HG02970 (cell line): ENCODE measurements around the gene ATP5MG.
"Not testable (repeated sequence)": the region's sequence is repeated elsewhere in the genome, so short reads cannot be mapped to it uniquely, and the experiment has no call there.

Source experiments
- ATAC-seq: cut with Tn5 transposase; IDR thresholded peaks from one replicate; pipeline ENCODE4 v1.9.1; 2021; ENCODE audit warnings: mild to moderate bottlenecking, moderate library complexity, moderate number of reproducible peaks; ENCODE audit not compliant: unreplicated experiment, low FRiP score

Gene ATP5MG

GRCh38 chr11:118406599-118407166, 5.3 kb downstream of the ATP5MG start:
- no peak for ATAC-seq

DNA sequence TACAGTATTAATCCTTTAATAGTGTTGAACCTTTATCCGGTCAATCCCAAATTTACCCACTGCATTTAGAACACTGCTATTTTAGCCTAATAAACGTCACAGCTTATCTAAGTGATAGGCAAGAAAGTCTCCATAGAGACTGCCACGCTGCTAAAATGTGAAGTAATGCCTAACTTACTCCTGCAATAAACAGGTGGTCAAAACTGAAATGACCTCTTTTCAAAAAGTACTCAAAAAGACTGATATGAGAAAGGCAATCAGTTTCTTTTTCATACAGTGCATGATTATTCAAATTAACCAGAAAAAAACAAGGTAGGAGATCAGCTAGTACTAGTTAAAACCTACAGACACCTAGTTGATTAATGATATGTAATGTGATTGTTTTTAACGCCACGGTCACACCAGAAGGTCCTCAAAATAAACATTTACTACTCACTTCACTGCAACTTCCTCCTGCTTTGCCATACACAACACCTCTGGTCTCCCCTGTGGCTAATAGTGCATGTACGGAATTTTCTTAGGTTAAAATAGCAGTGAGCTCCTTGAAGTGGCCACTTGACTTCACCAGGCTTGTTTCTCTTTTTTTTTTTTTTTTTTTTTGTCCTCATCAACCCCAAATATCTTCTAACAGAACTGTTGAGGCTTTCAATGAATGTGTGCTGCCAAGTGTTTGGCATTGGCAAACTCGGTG, 8.8 kb downstream of the ATP5MG start:
- ATAC-seq: no peak

DNA sequence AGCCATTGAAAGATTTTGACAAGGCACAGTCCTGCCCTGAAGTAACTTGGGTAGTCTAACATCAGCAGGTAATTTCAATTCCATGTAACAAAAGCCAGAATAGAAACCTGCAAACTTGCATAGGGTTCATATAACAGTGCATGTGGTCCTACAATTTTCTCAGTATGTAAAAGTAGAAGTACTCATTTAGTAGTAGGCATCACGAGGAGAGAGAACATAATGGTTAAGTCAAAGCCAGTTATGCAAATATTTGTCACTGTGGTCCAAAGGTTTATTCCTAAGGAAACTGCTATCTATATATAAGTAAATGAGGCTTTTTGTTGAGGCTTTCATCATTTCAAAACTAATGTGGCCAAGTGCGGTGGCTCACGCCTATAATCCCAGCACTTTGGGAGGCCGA, 10.1 kb downstream of the ATP5MG start:
- no peak for ATAC-seq

GRCh38 chr11:118412921-118413320, 11.5 kb downstream of the ATP5MG start:
- no peak for ATAC-seq

- no peak for ATAC-seq
These were observed 13.8 kb downstream of the ATP5MG start for GRCh38 chr11:118415062-118415738.

DNA sequence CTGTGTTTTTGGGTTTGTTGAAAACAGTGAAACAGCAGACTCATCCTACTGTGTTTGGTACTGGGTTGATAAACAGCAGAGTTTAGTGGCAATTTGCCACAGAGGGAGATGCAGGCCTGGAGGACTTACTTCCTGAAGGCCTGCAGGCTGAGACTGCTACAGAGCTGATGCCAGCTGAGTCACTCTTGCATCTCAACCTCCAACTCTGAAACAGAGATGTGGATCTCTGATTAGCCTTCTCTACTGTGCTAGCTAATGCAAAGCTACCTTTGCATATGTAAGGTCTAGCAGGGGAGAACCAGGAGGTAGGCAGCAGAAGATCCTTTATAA, 14.3 kb downstream of the ATP5MG start:
- ATAC-seq: no peak

DNA sequence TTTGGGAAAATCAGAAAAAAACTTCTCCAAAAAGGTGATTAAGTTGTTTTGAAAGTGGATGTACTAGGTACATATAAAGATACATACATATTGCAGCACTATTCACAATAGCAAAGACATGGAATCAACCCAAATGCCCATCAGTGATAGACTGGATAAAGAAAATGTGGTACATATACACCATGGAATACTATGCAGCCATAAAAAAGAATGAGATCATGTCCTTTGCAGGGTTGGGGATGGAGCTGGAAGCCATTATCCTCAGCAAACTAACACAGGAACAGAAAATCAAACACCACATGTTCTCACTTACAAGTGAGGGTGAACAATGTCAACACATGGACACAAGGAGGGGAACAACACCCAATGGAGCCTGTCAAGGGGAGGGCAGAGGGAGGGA, 15.5 kb downstream of the ATP5MG start:
- ATAC-seq: not testable (repeated sequence)

- ATAC-seq: no peak
These were observed 16.4 kb downstream of the ATP5MG start for GRCh38 chr11:118417801-118418200.

- ATAC-seq: no peak
These were observed 17.4 kb downstream of the ATP5MG start for GRCh38 chr11:118418766-118419165.

DNA sequence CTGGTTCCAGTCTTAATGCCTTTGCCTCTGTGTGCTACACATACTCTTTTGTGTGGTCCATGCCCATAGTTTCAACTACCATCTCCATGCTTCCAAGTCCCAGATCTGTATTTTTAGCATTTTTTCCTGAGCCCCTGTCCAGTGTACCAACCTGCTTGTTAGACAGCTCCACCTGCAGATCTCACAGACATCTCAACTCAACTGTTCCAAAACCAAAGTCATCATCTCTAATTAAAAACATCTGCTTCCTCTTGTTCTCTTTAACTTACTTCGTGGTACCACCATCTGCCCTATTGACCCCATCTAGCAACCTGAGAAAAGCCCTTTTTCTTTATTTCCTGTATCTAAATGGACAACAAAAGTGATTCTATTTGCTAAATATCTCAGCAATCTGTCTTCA, 26.3 kb downstream of the ATP5MG start:
- ATAC-seq: no peak

DNA sequence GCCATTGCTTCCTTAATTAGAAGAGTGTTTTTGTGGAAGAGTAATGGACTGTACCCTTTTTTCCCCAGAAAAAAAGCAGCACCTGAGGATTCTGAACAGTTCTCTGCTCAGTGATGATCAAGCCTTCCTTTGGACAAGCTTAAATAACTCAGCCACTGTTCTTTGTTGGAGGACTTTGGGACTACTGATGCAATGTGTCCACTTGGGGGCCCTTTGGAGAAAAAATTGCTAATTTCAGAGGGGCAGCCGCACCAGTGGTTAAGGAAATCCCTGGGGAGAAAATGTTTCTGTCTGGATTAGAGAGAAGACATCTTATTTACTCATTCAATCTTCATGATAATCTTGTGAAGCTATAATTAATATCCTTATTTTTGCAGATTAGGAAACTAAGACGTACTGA, 29.6 kb downstream of the ATP5MG start:
- ATAC-seq: no peak

GRCh38 chr11:118434123-118434552, 32.7 kb downstream of the ATP5MG start:
- no peak for ATAC-seq

DNA sequence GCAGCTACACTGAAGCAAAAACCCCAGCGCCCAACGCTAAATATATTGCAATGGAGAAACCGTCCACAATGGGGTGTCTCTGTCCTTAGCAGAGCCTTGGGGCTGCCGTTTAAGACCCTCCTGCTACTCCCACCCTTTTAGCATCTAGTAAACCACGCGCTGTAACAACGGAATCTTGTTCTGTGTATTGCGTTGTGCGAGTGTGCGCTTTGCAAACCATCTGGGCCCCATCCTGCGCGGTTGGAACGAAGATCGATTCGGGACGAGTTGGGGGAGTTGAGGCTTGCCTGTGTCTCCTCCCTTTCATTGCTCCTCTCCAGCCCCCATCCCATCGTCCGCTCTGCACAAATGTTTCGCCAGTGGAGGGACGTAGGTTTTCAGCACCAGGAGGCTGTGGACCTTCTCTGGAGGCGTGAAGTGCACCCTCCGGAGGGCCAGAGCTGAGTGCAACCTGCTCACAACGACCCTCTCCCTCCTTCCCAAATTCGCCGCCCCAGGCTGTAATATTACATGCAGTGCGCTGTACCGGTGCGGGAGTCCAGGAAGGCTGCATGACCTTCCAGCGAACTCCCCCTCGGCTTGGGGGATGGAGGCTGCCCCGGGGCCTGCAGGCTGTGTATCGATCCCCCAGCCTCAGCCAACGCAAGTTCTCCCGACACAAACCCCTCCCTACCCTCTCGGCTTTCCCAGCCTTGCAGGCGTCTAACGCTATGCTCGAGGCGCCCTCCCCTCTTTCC, 33.3 kb downstream of the ATP5MG start:
- no peak for ATAC-seq

- ATAC-seq: peak; percentile 5
These were observed 34.0 kb downstream of the ATP5MG start for GRCh38 chr11:118435290-118435892.

DNA sequence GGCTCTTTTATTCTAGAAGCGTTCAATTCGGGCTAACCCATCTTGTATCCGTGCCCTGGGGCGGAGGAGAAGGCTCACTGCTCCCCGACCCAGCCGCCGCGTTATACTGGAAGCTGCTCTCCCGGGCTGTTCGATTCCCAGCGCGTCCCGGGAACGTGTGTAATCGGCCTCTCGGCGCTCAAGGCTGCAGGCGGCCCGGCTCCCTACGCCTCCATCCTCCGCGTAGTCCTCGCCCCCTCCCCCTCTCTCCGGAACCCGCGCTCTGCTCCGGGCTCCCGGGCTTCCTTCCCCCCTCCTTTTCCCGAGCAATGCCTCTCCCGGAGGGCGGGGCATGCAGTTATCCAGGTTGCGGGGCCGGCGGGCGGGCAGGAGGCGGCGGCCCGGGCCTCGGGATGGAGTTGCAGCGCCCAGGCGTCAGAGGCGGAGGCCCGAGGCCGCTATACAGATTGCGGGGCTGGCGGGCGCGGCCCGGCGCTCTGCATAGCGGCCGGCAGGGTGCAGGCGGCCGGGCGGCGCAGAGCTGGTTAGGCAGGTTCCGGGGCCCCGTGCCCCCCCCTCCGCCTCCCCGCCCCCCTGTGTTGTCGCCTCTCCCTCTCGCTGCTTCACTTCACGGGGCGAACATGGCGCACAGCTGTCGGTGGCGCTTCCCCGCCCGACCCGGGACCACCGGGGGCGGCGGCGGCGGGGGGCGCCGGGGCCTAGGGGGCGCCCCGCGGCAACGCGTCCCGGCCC, 34.7 kb downstream of the ATP5MG start, which contains the start of gene KMT2A:
Gene KMT2A, plus strand, starts transcription at position 600 of the 732 bp plus-strand sequence. Its CDS starts 21 bp downstream, at position 621.
- ATAC-seq: peak; percentile 70

DNA sequence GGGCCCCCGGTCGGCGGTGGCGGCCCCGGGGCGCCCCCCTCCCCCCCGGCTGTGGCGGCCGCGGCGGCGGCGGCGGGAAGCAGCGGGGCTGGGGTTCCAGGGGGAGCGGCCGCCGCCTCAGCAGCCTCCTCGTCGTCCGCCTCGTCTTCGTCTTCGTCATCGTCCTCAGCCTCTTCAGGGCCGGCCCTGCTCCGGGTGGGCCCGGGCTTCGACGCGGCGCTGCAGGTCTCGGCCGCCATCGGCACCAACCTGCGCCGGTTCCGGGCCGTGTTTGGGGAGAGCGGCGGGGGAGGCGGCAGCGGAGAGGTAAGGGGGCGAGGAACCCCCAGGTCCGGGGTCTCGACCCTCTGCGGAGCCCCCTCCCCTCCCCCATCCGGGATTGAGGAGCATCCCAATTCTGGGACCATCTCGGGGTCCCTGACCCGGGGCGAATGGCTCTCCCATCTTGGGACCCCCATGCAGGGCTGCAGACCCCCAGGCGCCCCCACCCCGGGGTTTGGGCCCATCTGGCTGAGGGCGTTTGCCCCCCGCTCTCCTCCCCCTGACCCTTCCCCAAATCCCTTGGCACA, 35.3 kb downstream of the ATP5MG start:
- peak; percentile 32 for ATAC-seq

- no peak for ATAC-seq
These were observed 36.1 kb downstream of the ATP5MG start for GRCh38 chr11:118437208-118438125.

GRCh38 chr11:118438314-118438931, 37.0 kb downstream of the ATP5MG start:
- no peak for ATAC-seq
